GM23338 (cell line): ENCODE measurements around the gene IDH2.

ENCODE experiments used
- CREB1 ChIP-seq: fragments of 250-450 bp; sonication (Bioruptor Pico); IDR thresholded peaks from 2 replicates; pipeline ENCODE4 v1.5.0; 2020; ENCODE audit warnings: low read depth, mild to moderate bottlenecking, moderate library complexity
- EZH2 ChIP-seq: fragments of 200-600 bp; sonication (generic); IDR thresholded peaks from one replicate; pipeline ENCODE4 v1.8.0; 2017; ENCODE audit warnings: antibody characterized with exemption, mild to moderate bottlenecking, low read depth; ENCODE audit not compliant: unreplicated experiment
- EZH2phosphoT487 ChIP-seq: fragments of 200-600 bp; sonication (generic); IDR thresholded peaks from one replicate; pipeline ENCODE4 v1.8.1; 2018; ENCODE audit warnings: antibody characterized with exemption; ENCODE audit not compliant: unreplicated experiment
- JUNB ChIP-seq: IDR thresholded peaks from one replicate; pipeline ENCODE4 v1.6.1; 2016; ENCODE audit warnings: antibody characterized with exemption; ENCODE audit not compliant: unreplicated experiment
- POLR2AphosphoS5 ChIP-seq: IDR thresholded peaks from 2 replicates; pipeline ENCODE4 v1.6.1; 2016; ENCODE audit warnings: antibody characterized with exemption, low read depth
- ZNF114 ChIP-seq: fragments of 250-450 bp; sonication (Bioruptor Pico); IDR thresholded peaks from 2 replicates; pipeline ENCODE4 v1.5.0; 2020; ENCODE audit warnings: mild to moderate bottlenecking, moderate library complexity
- TF ChIP-seq, protein P1 (sequence below), 2 experiments: fragments of 200-600 bp in 1 of 2; sonication (generic) in 1 of 2; conservative IDR thresholded peaks; 2 replicates each; pipeline versions ENCODE4 v1.5.1 to v1.6.1; 2016 to 2017; ENCODE audit warnings: antibody characterized with exemption in 2 of 2, low read depth in 2 of 2, mild to moderate bottlenecking in 2 of 2, moderate library complexity in 1 of 2
- TF ChIP-seq, protein P2 (sequence below): IDR thresholded peaks from one replicate; pipeline ENCODE4 v1.6.1; 2018; ENCODE audit warnings: antibody characterized with exemption; ENCODE audit not compliant: unreplicated experiment
- TF ChIP-seq, protein P3 (sequence below): IDR thresholded peaks from 2 replicates; pipeline ENCODE4 v1.6.1; 2016; ENCODE audit warnings: antibody characterized with exemption

DNA sequence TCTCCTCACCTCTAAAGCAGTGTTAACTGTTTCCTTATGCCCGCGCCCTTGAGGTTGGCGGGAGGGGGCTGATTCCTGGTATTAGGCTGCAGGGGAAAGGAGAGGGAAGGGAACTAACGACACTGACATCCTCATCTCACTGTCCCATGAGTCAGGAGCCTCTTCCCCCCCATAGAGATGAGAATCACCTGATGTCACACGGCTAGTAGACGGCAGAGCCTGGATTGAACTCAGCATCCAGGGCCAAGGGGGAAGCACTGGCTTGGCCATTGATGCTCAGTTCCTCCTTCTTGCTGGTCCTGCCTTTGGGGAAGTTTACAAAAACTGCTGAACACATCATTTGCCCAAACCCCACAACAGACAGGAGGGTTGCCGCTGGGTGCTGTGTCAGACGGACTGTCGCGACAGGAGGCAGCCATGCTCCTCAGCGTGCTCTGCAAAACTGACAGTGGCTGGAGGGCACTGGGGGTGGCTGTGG, 38.5 kb downstream of the IDH2 start:
- TF ChIP-seq, protein P1, sequence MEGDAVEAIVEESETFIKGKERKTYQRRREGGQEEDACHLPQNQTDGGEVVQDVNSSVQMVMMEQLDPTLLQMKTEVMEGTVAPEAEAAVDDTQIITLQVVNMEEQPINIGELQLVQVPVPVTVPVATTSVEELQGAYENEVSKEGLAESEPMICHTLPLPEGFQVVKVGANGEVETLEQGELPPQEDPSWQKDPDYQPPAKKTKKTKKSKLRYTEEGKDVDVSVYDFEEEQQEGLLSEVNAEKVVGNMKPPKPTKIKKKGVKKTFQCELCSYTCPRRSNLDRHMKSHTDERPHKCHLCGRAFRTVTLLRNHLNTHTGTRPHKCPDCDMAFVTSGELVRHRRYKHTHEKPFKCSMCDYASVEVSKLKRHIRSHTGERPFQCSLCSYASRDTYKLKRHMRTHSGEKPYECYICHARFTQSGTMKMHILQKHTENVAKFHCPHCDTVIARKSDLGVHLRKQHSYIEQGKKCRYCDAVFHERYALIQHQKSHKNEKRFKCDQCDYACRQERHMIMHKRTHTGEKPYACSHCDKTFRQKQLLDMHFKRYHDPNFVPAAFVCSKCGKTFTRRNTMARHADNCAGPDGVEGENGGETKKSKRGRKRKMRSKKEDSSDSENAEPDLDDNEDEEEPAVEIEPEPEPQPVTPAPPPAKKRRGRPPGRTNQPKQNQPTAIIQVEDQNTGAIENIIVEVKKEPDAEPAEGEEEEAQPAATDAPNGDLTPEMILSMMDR (conservative IDR thresholded peaks at IDR 0.05; ENCODE audit: low read depth in 2 of 2) = no peak
- no peak for TF ChIP-seq POLR2AphosphoS5
- TF ChIP-seq, protein P2, sequence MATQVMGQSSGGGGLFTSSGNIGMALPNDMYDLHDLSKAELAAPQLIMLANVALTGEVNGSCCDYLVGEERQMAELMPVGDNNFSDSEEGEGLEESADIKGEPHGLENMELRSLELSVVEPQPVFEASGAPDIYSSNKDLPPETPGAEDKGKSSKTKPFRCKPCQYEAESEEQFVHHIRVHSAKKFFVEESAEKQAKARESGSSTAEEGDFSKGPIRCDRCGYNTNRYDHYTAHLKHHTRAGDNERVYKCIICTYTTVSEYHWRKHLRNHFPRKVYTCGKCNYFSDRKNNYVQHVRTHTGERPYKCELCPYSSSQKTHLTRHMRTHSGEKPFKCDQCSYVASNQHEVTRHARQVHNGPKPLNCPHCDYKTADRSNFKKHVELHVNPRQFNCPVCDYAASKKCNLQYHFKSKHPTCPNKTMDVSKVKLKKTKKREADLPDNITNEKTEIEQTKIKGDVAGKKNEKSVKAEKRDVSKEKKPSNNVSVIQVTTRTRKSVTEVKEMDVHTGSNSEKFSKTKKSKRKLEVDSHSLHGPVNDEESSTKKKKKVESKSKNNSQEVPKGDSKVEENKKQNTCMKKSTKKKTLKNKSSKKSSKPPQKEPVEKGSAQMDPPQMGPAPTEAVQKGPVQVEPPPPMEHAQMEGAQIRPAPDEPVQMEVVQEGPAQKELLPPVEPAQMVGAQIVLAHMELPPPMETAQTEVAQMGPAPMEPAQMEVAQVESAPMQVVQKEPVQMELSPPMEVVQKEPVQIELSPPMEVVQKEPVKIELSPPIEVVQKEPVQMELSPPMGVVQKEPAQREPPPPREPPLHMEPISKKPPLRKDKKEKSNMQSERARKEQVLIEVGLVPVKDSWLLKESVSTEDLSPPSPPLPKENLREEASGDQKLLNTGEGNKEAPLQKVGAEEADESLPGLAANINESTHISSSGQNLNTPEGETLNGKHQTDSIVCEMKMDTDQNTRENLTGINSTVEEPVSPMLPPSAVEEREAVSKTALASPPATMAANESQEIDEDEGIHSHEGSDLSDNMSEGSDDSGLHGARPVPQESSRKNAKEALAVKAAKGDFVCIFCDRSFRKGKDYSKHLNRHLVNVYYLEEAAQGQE = no peak
- TF ChIP-seq EZH2 = no peak
- TF ChIP-seq, protein P3, sequence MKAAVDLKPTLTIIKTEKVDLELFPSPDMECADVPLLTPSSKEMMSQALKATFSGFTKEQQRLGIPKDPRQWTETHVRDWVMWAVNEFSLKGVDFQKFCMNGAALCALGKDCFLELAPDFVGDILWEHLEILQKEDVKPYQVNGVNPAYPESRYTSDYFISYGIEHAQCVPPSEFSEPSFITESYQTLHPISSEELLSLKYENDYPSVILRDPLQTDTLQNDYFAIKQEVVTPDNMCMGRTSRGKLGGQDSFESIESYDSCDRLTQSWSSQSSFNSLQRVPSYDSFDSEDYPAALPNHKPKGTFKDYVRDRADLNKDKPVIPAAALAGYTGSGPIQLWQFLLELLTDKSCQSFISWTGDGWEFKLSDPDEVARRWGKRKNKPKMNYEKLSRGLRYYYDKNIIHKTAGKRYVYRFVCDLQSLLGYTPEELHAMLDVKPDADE = no peak
- no peak for TF ChIP-seq ZNF114 (CRISPR knock-in tag)
- TF ChIP-seq EZH2phosphoT487 = no peak
- no peak for TF ChIP-seq CREB1
- no peak for TF ChIP-seq JUNB
